ENCODE results near the gene TMEM154.

TMEM154 gene

GRCh38 chr4:152577708-152578396 lies 101.9 kb downstream of the TMEM154 start (continued):
- TF ChIP-seq CREB5 (CRISPR knock-in tag; IDR thresholded peaks at IDR 0.05; ENCODE audit: low read depth) (no peak), ARNTL (CRISPR knock-in tag; IDR thresholded peaks at IDR 0.05; ENCODE audit: borderline replicate concordance, low read depth) (no peak), ZFP30 (CRISPR knock-in tag; IDR thresholded peaks at IDR 0.05) (no peak)

GRCh38 chr4:152575533-152575932 lies 104.3 kb downstream of the TMEM154 start:
- no peak for ATAC-seq
- TF ChIP-seq ZC3H10 (CRISPR knock-in tag; IDR thresholded peaks at IDR 0.05) (no peak), SNAI2 (CRISPR knock-in tag; IDR thresholded peaks at IDR 0.05) (no peak), PATZ1 (CRISPR knock-in tag; IDR thresholded peaks at IDR 0.05; ENCODE audit: borderline replicate concordance) (no peak), CSDC2 (CRISPR knock-in tag; IDR thresholded peaks at IDR 0.05) (no peak), POU6F1 (CRISPR knock-in tag; IDR thresholded peaks at IDR 0.05; ENCODE audit: borderline replicate concordance, low read depth) (no peak), TOX (CRISPR knock-in tag; IDR thresholded peaks at IDR 0.05; ENCODE audit: borderline replicate concordance) (no peak), ZNF70 (CRISPR knock-in tag; IDR thresholded peaks at IDR 0.05) (no peak), PPARA (CRISPR knock-in tag; IDR thresholded peaks at IDR 0.05; ENCODE audit: borderline replicate concordance) (no peak), ZNF8 (CRISPR knock-in tag; IDR thresholded peaks at IDR 0.05) (no peak)

- no peak for ATAC-seq
- TF ChIP-seq ESRRG (CRISPR knock-in tag; IDR thresholded peaks at IDR 0.05) (no peak), PATZ1 (CRISPR knock-in tag; IDR thresholded peaks at IDR 0.05; ENCODE audit: borderline replicate concordance) (no peak), ZFP30 (CRISPR knock-in tag; IDR thresholded peaks at IDR 0.05) (no peak), RARB (CRISPR knock-in tag; IDR thresholded peaks at IDR 0.05) (no peak), BACH2 (CRISPR knock-in tag; IDR thresholded peaks at IDR 0.05; ENCODE audit: borderline replicate concordance) (no peak), CREB5 (CRISPR knock-in tag; IDR thresholded peaks at IDR 0.05; ENCODE audit: low read depth) (no peak), GLIS3 (CRISPR knock-in tag; IDR thresholded peaks at IDR 0.05) (no peak), TCF4 (CRISPR knock-in tag; IDR thresholded peaks at IDR 0.05; ENCODE audit: borderline replicate concordance) (no peak), PPARA (CRISPR knock-in tag; IDR thresholded peaks at IDR 0.05; ENCODE audit: borderline replicate concordance) (no peak), POU6F1 (CRISPR knock-in tag; IDR thresholded peaks at IDR 0.05; ENCODE audit: borderline replicate concordance, low read depth) (no peak), CSRNP3 (CRISPR knock-in tag; IDR thresholded peaks at IDR 0.05) (no peak), TSHZ2 (CRISPR knock-in tag; IDR thresholded peaks at IDR 0.05) (no peak), ARNTL (CRISPR knock-in tag; IDR thresholded peaks at IDR 0.05; ENCODE audit: borderline replicate concordance, low read depth) (no peak), ZNF8 (CRISPR knock-in tag; IDR thresholded peaks at IDR 0.05) (no peak), SNAI2 (CRISPR knock-in tag; IDR thresholded peaks at IDR 0.05) (no peak), OSR1 (CRISPR knock-in tag; IDR thresholded peaks at IDR 0.05) (no peak), ISL1 (CRISPR knock-in tag; IDR thresholded peaks at IDR 0.05) (no peak)
These were observed 105.9 kb downstream of the TMEM154 start for GRCh38 chr4:152573861-152574260.
